GM18505 (cell line): ENCODE data around the gene ZBTB42.

Experiments
- ATAC-seq: cut with Tn5 transposase; IDR thresholded peaks from one replicate; pipeline ENCODE4 v1.9.1; 2021; ENCODE audit not compliant: unreplicated experiment
- POLR2A ChIP-seq: IDR thresholded peaks from 4 replicates; pipeline ENCODE4 v1.6.1; 2011; ENCODE audit warnings: borderline replicate concordance; ENCODE audit not compliant: insufficient read depth, insufficient read length; ENCODE audit errors: extremely low read depth

The ZBTB42 gene

GRCh38 chr14:104782808-104783139 is 18.1 kb upstream of the ZBTB42 start:
- ATAC-seq: no peak
- no peak for TF ChIP-seq POLR2A

GRCh38 chr14:104783484-104784217 is 17.2 kb upstream of the ZBTB42 start:
- TF ChIP-seq POLR2A: no peak
- no peak for ATAC-seq

GRCh38 chr14:104784218-104784568 is 16.7 kb upstream of the ZBTB42 start:
- ATAC-seq: no peak
- TF ChIP-seq POLR2A: no peak

- no peak for ATAC-seq
- no peak for TF ChIP-seq POLR2A
These were observed 15.8 kb upstream of the ZBTB42 start for GRCh38 chr14:104784846-104785707.

GRCh38 chr14:104785708-104786080 is 15.2 kb upstream of the ZBTB42 start:
- no peak for ATAC-seq
- no peak for TF ChIP-seq POLR2A

GRCh38 chr14:104786091-104786586 is 14.8 kb upstream of the ZBTB42 start:
- no peak for ATAC-seq
- no peak for TF ChIP-seq POLR2A

- no peak for ATAC-seq
- no peak for TF ChIP-seq POLR2A
These were observed 13.9 kb upstream of the ZBTB42 start for GRCh38 chr14:104786726-104787675.

GRCh38 chr14:104787736-104788135 is 13.2 kb upstream of the ZBTB42 start:
- no peak for TF ChIP-seq POLR2A
- ATAC-seq: no peak

- no peak for TF ChIP-seq POLR2A
These were observed 12.6 kb upstream of the ZBTB42 start for GRCh38 chr14:104788161-104788818.

GRCh38 chr14:104788873-104789663 is 11.8 kb upstream of the ZBTB42 start:
- TF ChIP-seq POLR2A: no peak
- no peak for ATAC-seq

More at GRCh38 chr14:104788161-104788818, 12.6 kb upstream of the ZBTB42 start:
- ATAC-seq: no peak

- TF ChIP-seq POLR2A: no peak
- no peak for ATAC-seq
These were observed 10.9 kb upstream of the ZBTB42 start for GRCh38 chr14:104789752-104790743.

GRCh38 chr14:104791425-104791824 is 9.5 kb upstream of the ZBTB42 start:
- no peak for TF ChIP-seq POLR2A
- no peak for ATAC-seq
